Cardiac septum (tissue), 1 donor: ENCODE data around the gene MAB21L2. TPM values are rescaled to one million over a fixed set of nuclear protein-coding genes. Genes with fewer than 3 reads are reported as not detected.
"Not testable (repeated sequence)": the region's sequence is repeated elsewhere in the genome, so short reads cannot be mapped to it uniquely, and the experiment has no call there.

Experiments used
- DNase-seq: peaks from one replicate; pipeline ENCODE4 v3.0.0-alpha.2; 2020; ENCODE audit warnings: low spot score
- intact Hi-C: fragments of 100-400 bp; cut with DNase I; formaldehyde crosslinking; loops from one replicate; pipeline ENCODE4 v1.14.0; 2022
- long read RNA-seq: library from polyadenylated mRNA; unstranded; transcript quantifications from one replicate; pipeline ENCODE4 v2.0.0, GENCODE V29; 2021
- total RNA-seq: library from RNA; stranded (reverse); fragmentation: NEBNext Ultra II Directional; extraction: Animal tissue kit (Norgen Biotek cat#: 25700); gene quantifications from one replicate; pipeline ENCODE4 v1.2.1, GENCODE V29; 2021
- donor health status: DM: no; HTN: no; CAD: no.

Gene MAB21L2
- 0.19 TPM for total RNA-seq
- long read RNA-seq = 0 reads

DNA sequence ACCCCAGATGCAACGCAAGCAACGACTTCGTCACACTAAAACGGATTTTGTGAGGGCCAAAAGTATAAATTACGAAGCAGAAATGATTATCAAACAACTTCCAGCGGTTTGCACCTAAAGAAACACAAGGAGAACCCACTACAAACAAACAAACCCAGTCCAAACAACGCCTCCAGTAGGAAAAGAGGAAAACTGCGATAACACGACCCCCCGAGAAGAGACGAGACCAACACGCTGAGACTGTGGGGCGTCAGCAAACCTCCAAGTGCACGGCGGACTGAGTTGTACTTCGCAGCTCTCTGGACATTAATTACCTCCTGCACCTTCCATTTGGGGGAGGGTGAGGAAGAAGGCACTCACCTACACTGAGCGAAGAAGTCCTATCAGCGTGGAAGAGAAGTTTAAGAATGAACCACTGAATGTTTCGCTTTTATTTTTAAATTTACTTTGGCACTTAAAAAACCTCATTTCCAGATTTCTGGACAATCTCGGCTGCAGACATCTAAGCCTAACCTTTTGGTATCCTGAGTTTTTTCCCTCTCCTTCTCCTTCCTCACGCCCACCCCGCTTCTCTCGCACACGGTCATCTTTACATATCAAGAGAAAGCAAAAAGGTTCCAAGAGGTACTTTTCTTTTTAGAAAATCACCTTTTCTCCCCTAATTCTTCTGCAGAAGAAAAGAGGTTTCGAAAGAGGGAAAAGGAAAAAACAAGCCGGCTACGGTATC lies at the start of gene MAB21L2:
Gene MAB21L2, plus strand, starts transcription at position 6 of the 727 bp plus-strand sequence. CDS start 879 bp downstream, outside the sequence.
- no peak for DNase-seq
- intact Hi-C loops = loop anchor here (10.0 kb wide), 1 partner anchor 268 kb away; no protein-coding TSS in a partner anchor

DNA sequence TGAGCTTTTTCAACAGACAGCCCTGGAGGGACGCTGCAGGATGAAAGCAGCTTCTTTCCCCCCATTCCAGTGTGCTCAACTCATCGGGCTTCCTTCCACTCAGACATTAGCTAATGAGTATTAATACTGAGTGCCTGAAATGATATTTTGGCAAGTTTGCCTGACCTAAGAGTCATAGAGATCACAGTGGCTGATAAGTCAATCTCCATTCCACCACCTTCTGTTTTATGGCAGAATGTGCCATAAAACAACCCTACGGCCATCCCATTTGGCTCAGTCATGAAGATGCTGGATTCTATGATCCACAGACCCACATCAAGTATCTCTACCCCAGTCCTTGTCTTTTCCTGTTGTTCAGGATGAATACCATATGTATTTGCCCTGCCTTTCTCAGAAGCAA lies 48.3 kb upstream of the MAB21L2 start:
- intact Hi-C loops = no loop called here

DNA sequence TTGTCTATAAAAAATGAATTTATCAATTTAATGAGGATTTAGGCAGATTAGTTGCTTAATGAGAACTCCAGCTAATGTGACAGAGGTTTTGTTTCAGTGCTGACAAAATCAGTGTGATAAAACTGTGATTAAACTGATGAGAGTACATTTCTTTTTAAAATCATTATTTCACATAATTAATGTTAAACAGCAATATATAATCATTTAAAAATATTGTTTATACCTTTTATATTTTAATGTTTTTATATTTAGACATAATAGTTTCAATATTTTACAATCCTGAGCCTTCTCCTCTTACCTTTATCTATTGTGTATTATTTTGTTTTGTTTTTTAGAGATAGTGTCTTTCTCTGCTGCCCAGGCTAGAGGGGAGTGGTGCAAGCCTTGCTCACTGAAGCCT lies 47.1 kb upstream of the MAB21L2 start:
- no peak for DNase-seq
- intact Hi-C loops = no loop called here

More for the DNA sequence above, 48.3 kb upstream of the MAB21L2 start:
- no peak for DNase-seq

DNA sequence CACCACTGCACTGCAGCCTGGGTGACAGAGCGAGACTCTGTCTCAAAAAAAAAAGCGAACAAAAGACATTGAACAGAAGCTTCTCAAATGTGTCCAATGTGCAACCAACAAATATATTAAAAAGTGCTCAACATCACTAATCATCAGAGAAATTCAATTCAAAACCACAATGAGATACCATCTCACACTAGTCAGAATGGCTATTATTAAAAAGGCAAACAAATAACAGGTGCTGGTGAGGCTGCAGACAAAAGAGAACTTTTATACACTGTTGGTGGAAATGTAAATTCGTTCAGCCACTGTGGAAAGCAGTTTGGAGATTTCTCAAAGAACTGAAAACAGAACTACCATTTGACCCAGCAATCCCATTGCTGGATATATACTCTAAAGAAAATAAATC lies 44.0 kb upstream of the MAB21L2 start:
- intact Hi-C loops, DNase-seq: not testable (repeated sequence)

DNA sequence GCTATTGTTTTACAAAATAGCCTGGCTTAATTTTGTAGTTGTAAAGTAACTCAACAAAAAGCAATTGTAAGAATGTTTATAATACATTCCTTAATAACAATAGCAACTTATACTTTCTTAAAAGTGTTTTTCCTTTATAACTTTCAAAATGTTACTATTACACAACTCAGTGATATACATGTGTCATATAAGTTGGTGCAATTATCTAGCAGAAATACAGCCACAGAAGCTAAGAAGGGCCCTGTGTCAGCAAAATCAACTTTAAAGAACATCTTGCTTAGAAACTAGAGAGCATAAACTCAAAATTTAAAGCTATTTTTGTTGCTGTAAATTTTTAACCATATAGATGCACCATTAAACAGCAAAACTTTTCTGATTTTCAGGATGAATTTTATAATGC lies 41.4 kb upstream of the MAB21L2 start:
- intact Hi-C loops = no loop called here
- DNase-seq = no peak

DNA sequence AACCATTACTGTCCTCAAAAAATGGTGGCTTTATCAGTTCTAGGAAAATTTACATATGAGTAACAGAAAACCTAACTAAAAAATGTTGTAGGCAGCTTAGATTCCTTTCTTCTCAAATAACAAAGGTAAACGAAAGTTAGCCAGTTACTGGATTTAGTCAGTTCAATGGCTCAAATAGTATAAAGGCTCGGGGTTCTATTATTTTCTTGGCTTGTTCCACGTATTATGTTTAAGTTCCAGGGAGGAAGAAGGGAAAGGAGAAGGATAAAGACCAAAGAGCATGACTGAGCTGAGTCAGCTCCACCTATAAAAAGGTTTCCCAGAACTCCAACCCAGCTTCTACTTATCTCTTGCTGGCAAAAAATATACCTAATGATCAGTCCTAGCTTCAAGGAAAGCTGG lies 41.0 kb upstream of the MAB21L2 start:
- no peak for DNase-seq
- intact Hi-C loops = no loop called here

DNA sequence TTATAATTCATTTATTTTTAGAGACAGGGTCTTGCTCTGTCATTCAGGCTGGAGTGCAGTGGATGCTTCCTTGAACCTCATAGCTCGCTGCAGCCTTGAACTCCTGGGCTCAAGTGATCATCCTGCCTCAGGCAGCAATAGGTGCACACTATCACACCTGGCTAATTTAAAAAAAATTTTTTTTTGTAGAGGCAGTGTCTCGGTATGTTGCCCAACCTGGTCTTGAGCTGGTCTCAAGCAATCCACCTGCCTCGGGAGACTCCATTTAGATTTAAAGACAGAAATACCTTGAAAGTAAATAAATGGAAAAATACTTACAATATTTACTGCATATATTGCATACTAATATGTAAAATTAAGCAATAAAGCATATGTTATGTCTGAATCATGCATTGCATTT lies 40.3 kb upstream of the MAB21L2 start:
- no peak for DNase-seq
- intact Hi-C loops = no loop called here

DNA sequence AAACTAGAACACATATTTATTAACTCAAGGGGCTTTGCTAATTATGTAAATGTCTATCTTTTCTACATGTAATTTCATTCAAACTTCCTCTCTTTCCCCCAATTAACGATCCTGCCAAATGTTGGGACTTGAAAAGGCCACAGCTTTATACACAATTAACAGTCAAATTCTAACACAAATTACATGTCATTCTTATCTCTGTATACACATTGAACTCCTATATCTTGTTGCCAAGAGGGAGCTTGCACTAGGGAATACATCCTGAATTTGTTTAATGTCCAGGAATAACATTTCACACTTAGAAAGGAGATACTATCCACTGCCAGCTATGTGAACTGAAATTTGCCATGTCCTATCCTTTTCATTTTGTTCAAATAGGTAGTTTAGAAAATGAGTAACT lies 38.9 kb upstream of the MAB21L2 start:
- intact Hi-C loops = no loop called here
- no peak for DNase-seq

DNA sequence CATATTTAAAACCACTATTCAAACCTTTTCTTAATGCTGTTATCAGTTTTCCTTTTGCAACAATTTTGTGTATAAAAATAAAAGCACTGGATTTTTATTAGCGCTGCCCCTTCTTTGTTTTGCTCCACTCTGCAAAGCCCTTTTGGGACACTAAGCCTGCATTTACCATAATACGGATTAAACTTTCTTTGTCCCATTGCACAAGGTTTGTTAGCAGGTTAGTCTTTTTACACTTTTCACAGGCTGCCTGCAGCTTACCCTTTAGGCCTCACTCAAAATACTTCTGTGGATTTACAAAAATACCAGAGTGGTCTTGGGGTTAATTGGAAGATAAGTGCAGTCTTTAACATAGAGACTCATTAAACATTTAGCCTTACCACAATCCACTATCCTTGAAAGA lies 35.7 kb upstream of the MAB21L2 start:
- intact Hi-C loops = no loop called here
- no peak for DNase-seq

DNA sequence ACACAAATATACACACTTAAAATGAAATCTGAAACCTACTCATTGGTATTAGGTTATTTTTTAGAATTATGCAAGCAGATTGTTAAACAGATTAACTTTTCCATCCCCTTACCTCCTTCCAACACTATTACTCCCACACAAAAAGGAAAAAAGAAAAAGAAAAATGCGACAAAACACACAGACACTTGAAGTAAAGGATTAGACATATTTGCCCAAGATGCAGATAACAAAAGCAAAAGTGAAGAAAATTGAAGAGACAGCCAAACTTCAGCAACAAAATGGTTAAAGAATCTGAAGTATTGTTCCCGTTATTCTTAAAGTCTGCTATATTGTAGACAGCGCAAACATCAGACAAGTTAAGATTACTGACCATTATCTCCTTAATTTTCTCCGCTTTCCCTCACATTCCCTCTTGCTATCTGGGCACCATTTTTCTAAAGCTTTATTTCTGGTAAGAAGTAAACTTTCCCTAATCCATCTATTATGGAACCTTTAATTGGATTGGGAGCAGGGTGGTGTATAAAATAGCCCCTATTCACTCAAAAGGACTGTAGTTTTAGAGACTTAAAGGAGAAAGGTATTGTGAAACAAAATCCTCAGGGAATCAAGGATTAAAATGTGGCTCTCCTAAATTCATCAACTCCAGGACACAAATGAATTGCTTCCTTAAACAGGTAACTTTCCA lies 34.7 kb upstream of the MAB21L2 start:
- DNase-seq = no peak
- intact Hi-C loops = no loop called here

DNA sequence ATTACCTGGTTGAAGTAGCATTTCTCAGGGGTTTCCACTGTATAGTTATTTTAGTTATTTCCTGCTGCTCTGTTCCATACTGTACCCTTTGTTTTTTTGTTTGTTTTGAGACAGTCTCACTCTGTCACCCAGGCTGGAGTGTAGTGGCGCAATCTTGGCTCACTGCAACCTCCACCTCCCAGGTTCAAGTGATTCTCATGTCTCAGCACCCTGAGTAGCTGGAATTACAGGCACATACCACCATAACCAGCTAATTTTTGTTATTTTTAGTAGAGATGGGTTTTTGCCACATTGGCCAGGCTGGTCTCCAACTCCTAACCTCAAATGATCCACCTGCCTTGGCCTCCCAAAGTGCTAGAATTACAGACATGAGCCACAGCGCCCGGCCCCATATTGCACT lies 24.1 kb upstream of the MAB21L2 start:
- DNase-seq, intact Hi-C loops: not testable (repeated sequence)

DNA sequence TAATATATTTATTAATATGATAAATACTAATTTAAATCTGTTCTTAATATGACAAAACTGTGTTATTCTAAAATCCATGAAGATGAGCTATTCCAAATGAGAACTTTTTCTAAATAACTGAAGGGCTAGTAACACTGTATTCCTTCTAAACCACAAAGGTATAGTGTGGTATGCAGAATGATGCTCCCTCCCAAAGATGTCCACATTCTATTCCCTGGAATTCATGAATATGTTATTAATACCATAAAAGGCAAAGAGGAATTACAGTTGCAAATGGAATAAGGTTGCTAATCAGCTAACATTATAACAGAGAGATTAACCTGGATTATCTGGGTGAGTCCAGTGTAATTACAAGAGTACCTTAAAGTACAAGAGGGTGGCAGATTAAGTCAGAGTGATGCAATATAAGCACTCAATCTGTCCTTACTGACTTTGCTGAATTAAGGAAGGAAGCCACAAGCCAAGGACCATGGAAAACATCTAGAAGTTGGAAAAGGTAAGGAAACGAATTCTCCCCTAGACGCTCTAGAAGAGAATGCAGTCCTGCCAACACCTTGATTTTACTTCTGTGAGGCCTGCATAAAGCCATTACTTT lies 20.7 kb upstream of the MAB21L2 start:
- no peak for DNase-seq
- intact Hi-C loops = no loop called here

DNA sequence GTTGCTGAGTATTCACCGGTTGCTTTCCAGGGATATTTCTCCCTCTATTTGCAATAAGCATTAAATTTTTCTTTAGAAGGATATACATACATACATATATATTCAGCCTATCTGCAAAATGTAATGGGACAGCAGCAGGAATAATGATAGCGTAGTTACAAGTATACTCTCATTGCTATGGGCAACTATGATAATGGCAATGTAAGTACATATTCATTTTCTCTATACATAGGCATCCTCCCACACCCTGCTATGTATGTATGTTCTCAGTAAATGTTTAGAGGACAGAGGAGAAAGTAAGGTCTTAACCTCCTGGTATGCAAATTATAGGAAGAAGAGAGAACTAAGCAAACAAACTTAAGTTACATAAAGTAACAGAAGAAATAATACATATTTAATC lies 19.7 kb upstream of the MAB21L2 start:
- intact Hi-C loops = no loop called here
- DNase-seq = no peak

DNA sequence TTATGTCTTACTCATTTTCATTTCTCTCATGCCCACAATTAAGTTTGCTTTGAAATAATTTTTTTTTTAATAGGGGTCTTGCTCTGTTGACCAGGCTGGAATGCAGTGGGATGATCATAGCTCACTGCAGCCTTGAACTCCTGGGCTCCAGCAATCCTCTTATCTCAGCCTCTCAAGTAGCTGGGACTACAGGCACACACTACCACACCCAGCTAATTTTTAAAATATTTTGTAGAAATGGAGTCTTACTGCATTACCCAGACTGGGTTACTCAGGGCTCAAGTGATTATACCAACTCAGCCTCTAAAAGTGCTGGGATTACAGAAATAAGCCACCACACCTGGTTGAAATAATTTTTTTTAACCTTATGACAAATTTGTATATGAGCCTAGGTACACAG lies 19.2 kb upstream of the MAB21L2 start:
- DNase-seq = no peak
- intact Hi-C loops = no loop called here

DNA sequence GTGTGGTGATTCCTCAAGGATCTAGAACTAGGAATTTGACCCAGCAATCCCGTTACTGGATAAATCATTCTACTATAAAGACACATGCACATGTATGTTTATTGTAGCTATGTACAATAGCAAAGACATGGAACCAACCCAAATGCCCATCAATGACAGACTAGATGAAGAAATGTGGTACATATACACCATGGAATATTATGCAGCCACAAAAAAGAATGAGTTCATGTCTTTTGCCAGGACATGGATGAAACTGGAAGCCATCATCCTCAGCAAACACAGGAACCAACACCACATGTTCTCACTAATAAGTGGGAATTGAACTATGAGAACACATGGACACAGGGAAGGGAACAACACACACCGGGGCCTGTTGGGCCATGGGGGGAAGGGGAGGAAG lies 17.0 kb upstream of the MAB21L2 start:
- intact Hi-C loops, DNase-seq: not testable (repeated sequence)

DNA sequence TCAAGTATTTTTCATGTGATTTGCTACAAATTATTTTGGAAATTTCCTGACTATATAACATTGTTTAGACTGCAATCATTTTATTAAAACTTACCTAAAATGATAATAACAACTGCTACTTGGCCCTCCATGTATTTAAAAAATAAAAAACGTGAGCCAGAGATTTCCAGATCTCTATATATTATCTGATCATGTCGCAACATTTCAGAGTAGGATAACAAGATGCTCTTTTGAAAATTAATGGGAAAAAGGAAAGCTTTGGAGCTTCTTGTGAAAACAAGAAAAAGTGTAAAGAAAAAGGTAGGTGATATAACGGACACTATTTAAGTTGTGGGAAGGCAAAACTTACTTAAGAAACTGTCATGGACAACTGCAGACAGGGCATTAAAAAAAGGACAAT lies 14.9 kb upstream of the MAB21L2 start:
- no peak for DNase-seq
- intact Hi-C loops = no loop called here

DNA sequence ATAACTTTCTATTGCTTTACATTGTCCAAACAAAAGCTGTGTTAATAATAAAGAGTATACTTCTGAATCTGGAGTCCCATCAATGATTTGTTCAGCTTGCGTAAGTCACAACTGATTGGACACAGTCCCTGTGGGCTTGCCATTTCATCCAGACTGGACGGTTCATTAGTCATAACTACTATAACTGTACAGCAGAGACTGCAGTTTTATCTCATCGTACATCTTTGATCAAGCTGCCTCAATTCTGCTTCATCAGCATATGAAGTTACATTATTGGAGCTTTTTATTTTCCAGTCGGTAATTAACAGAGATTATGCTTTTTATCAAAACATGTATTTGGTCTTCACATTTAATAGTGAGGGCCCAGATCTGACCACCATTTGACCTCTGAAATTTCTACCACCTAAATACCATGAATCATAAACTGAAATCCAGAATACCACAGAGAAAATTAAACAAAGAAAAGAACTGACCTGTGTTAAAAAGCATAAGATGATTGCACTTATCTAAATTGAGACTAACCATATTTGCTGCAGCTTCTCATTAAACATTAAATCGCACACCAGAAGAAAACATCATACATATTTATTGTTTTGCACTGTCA lies 12.5 kb upstream of the MAB21L2 start:
- intact Hi-C loops = no loop called here
- DNase-seq = no peak

DNA sequence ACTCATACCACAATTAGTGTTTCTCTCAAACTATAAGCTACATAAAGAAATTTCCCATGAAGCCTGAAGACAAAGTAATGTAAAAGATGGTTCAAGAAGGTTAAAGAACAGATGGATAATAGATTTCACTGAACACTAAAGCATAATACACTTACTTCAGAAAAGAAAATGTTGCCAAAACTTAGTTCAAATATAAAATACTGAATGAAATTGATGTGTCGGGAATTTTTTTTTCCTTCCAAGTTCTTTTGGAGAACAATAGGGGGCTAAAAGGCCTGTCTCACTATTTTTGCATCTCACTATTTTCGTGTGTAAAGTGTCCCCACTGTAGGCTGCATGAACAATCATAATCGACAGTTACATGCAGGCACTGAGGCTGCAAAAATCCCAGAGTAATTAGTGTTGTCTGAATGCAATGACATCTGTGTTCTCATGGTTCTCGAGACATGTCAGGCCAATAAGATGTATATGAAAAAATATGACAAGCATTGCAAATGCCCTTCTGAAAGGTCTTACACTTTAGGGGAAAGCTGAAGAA lies 11.9 kb upstream of the MAB21L2 start:
- DNase-seq = no peak
- intact Hi-C loops = no loop called here

DNA sequence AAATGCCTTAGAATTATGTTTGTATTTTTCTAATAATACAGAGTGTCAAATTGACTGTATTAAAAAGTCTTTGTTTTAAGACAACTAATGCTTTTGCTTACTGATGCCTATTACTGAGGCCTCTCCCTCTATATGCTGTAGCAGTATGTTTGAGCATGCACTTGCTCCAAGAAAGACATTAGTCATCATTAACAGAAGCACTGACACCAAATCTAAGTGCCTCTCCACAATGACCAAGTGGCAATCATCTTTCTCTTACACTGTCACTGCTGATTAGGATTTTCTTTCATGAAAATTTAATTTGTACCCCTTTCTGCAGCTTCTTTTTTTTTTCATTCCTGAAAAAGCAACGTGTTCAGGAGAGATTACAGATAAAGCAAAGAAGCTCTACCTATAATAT lies 11.1 kb upstream of the MAB21L2 start:
- DNase-seq = no peak
- intact Hi-C loops = no loop called here
